GM12891 (cell line): Measurements from ENCODE around the gene FBXL17.

Experiments used
- DNase-seq: peaks from one replicate; pipeline ENCODE4 v3.0.0; 2011; ENCODE audit warnings: low spot score; ENCODE audit not compliant: insufficient read length
- FAIRE-seq: peaks from 2 replicates; lab custom pipeline; 2011; peaks lifted over from hg19 to GRCh38; lab: Jason Lieb, UNC
- PAX5 ChIP-seq: IDR thresholded peaks from 2 replicates; pipeline ENCODE4 v1.6.1; 2011; ENCODE audit warnings: low read length, moderate library complexity, mild to moderate bottlenecking; ENCODE audit not compliant: insufficient read depth, severe bottlenecking
- POLR2A ChIP-seq: IDR thresholded peaks from 2 replicates; pipeline ENCODE4 v1.6.1; 2011; ENCODE audit warnings: low read depth, low read length, control low read depth
- POLR2AphosphoS5 ChIP-seq: IDR thresholded peaks from 2 replicates; pipeline ENCODE4 v1.6.1; 2011; ENCODE audit warnings: low read depth, low read length, control low read depth
- POU2F2 ChIP-seq: IDR thresholded peaks from 2 replicates; pipeline ENCODE4 v1.6.1; 2011; ENCODE audit warnings: low read depth, mild to moderate bottlenecking, control low read depth, low read length, moderate library complexity
- SPI1 ChIP-seq: IDR thresholded peaks from 2 replicates; pipeline ENCODE4 v1.6.1; 2011; ENCODE audit warnings: low read depth, low read length, control low read depth
- TAF1 ChIP-seq: IDR thresholded peaks from 2 replicates; pipeline ENCODE4 v1.6.1; 2011; ENCODE audit warnings: low read depth, low read length, control low read depth

Gene FBXL17

GRCh38 chr5:107943923-107944322 is 438.0 kb downstream of the FBXL17 start:
- no peak for DNase-seq
- TF ChIP-seq POLR2AphosphoS5 (no peak), SPI1 (no peak), POLR2A (no peak), POU2F2 (no peak)
- no peak for FAIRE-seq

- TF ChIP-seq POLR2A (no peak), POU2F2 (no peak), TAF1 (no peak), POLR2AphosphoS5 (no peak), PAX5 (no peak), SPI1 (no peak)
- no peak for FAIRE-seq
- DNase-seq, result no peak
These were observed 440.9 kb downstream of the FBXL17 start for GRCh38 chr5:107941036-107941435.

- DNase-seq (no peak), FAIRE-seq (no peak)
- TF ChIP-seq PAX5 (no peak), TAF1 (no peak), SPI1 (no peak), POU2F2 (no peak), POLR2AphosphoS5 (no peak), POLR2A (no peak)
These were observed 444.1 kb downstream of the FBXL17 start for GRCh38 chr5:107937651-107938355.

- no peak for DNase-seq
- no peak for FAIRE-seq
- TF ChIP-seq POLR2A (no peak), POLR2AphosphoS5 (no peak), TAF1 (no peak), PAX5 (no peak), POU2F2 (no peak), SPI1 (no peak)
These were observed 444.7 kb downstream of the FBXL17 start for GRCh38 chr5:107937204-107937603.

- DNase-seq (no peak), FAIRE-seq (no peak)
- TF ChIP-seq POLR2AphosphoS5 (no peak), POLR2A (no peak), TAF1 (no peak), SPI1 (no peak), PAX5 (no peak), POU2F2 (no peak)
These were observed 445.4 kb downstream of the FBXL17 start for GRCh38 chr5:107936515-107936914.

- DNase-seq (no peak), FAIRE-seq (no peak)
- TF ChIP-seq POU2F2, result no peak
- no peak for TF ChIP-seq POLR2AphosphoS5
- no peak for TF ChIP-seq SPI1
- TF ChIP-seq TAF1, result no peak
- no peak for TF ChIP-seq POLR2A
- TF ChIP-seq PAX5, result no peak
These were observed 446.3 kb downstream of the FBXL17 start for GRCh38 chr5:107935645-107936044.

GRCh38 chr5:107933326-107933725 is 448.6 kb downstream of the FBXL17 start:
- TF ChIP-seq TAF1 (no peak), POLR2A (no peak), SPI1 (no peak), PAX5 (no peak), POLR2AphosphoS5 (no peak), POU2F2 (no peak)
- FAIRE-seq, result no peak
- no peak for DNase-seq

- FAIRE-seq (no peak), DNase-seq (no peak)
- TF ChIP-seq POLR2AphosphoS5, result no peak
- TF ChIP-seq POLR2A, result no peak
- TF ChIP-seq POU2F2, result no peak
- TF ChIP-seq SPI1, result no peak
- TF ChIP-seq TAF1, result no peak
- no peak for TF ChIP-seq PAX5
These were observed 451.0 kb downstream of the FBXL17 start for GRCh38 chr5:107930891-107931290.

GRCh38 chr5:107930092-107930491 is 451.8 kb downstream of the FBXL17 start:
- FAIRE-seq (no peak), DNase-seq (no peak)
- no peak for TF ChIP-seq SPI1
- TF ChIP-seq POU2F2, result no peak
- TF ChIP-seq PAX5, result no peak
- TF ChIP-seq TAF1, result no peak
- no peak for TF ChIP-seq POLR2A
- TF ChIP-seq POLR2AphosphoS5, result no peak

- FAIRE-seq, result no peak
- TF ChIP-seq SPI1 (no peak), POU2F2 (no peak), PAX5 (no peak), TAF1 (no peak), POLR2A (no peak), POLR2AphosphoS5 (no peak)
- DNase-seq, result no peak
These were observed 452.8 kb downstream of the FBXL17 start for GRCh38 chr5:107929080-107929479.
